OCI-LY3 (cell line): ENCODE measurements around the gene UCKL1.

ENCODE experiments used
- H2AFZ ChIP-seq: fragments of 200-600, 300-600 bp; shearing (Covaris generic); 2 replicates; pipeline ENCODE4 v1.6.0; 2014; ENCODE audit warnings: antibody characterized with exemption, low read depth, low read length
- H3K27ac ChIP-seq: fragments of 200-600, 300-600 bp; sonication (generic); 2 replicates; pipeline ENCODE4 v1.5.1; 2014; ENCODE audit warnings: mild to moderate bottlenecking, low read length, moderate library complexity, mixed read lengths
- H3K27me3 ChIP-seq: fragments of 200-600, 300-600 bp; sonication (generic); 2 replicates; pipeline ENCODE4 v1.6.1; 2014; ENCODE audit warnings: low read depth, low read length, mixed read lengths
- H3K36me3 ChIP-seq: fragments of 200-600, 300-600 bp; sonication (generic); replicated peaks from 2 replicates; pipeline ENCODE3; 2014; ENCODE audit warnings: low read depth, low read length, mixed read lengths
- H3K4me1 ChIP-seq: fragments of 300-600, 200-600 bp; sonication (generic); 2 replicates; pipeline ENCODE4 v1.6.1; 2014; ENCODE audit warnings: low read length, mixed read lengths
- H3K4me2 ChIP-seq: fragments of 200-600, 300-600 bp; sonication (generic); 2 replicates; pipeline ENCODE4 v1.6.1; 2014; ENCODE audit warnings: low read length, mixed read lengths
- H3K4me3 ChIP-seq: fragments of 300-600, 200-600 bp; sonication (generic); 2 replicates; pipeline ENCODE4 v1.5.1; 2014; ENCODE audit warnings: antibody characterized with exemption, mild to moderate bottlenecking, low read length, moderate library complexity
- H3K79me2 ChIP-seq: fragments of 300-600, 200-600 bp; shearing (Covaris generic); 2 replicates; pipeline ENCODE4 v1.6.1; 2014; ENCODE audit warnings: mild to moderate bottlenecking, low read length, mixed read lengths
- H3K9ac ChIP-seq: fragments of 300-600, 200-600 bp; shearing (Covaris generic); 2 replicates; pipeline ENCODE4 v1.6.0; 2014; ENCODE audit warnings: mild to moderate bottlenecking, low read length, moderate library complexity
- H3K9me3 ChIP-seq: fragments of 200-600, 300-600 bp; shearing (Covaris generic); 2 replicates; pipeline ENCODE4 v1.6.1; 2014; ENCODE audit warnings: low read length, mixed read lengths; ENCODE audit not compliant: insufficient read depth
- H4K20me1 ChIP-seq: fragments of 200-600, 300-600 bp; sonication (generic); 2 replicates; pipeline ENCODE4 v1.6.1; 2016; ENCODE audit warnings: low read length, mixed read lengths; ENCODE audit not compliant: insufficient read depth
- CTCF ChIP-seq: fragments of 200-600, 300-600 bp; sonication (generic); IDR thresholded peaks from 2 replicates; pipeline ENCODE4 v1.5.1; 2014; ENCODE audit warnings: antibody characterized with exemption, low read length, low read depth
- EZH2phosphoT487 ChIP-seq: fragments of 200-600 bp; shearing (Covaris generic); IDR thresholded peaks from 2 replicates; pipeline ENCODE4 v1.6.1; 2018; ENCODE audit warnings: antibody characterized with exemption, mixed run types, low read depth

The UCKL1 gene

GRCh38 chr20:63915471-63915870 lies 40.7 kb downstream of the UCKL1 start:
- H3K4me1 ChIP-seq, result no peaks in the 10 kb centered on the region
- H3K9ac ChIP-seq, result no peak overlapping the region
- peaks cover 8% of the 10 kb centered on the region for H3K36me3 ChIP-seq
- H3K79me2 ChIP-seq, result peaks cover 85% of the 10 kb centered on the region
- H3K4me3 ChIP-seq, result no peak overlapping the region
- no peak overlapping the region for H3K4me2 ChIP-seq
- H3K9me3 ChIP-seq, result no peaks in the 10 kb centered on the region
- TF ChIP-seq CTCF, result no peak
- no peak for TF ChIP-seq EZH2phosphoT487
- no peaks in the 10 kb centered on the region for H3K27me3 ChIP-seq
- no peak overlapping the region for H2AFZ ChIP-seq
- H3K27ac ChIP-seq, result no peak overlapping the region
- peaks cover 39% of the 10 kb centered on the region for H4K20me1 ChIP-seq

DNA sequence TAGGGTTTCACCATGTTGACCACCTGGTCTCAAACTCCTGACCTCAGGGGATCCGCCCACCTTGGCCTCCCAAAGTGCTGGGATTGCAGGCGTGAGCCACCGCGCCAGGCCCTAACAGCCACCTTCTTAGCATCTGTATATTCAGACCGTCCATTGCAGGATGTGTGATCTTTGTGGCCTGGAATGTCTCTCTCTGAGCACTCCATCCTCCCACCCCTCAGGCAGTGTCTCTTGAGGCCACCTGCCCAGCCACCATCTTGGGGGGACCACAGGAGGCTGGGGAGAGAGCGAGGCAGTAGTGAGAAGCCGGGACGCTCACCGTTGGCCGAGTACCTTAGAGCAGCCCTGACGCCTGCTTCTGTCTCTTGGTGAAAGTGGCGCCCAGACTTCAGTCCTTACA lies 42.4 kb downstream of the UCKL1 start:
- peaks cover 5% of the 10 kb centered on the region for H3K36me3 ChIP-seq
- H3K9me3 ChIP-seq, result no peaks in the 10 kb centered on the region
- H3K27ac ChIP-seq, result no peak overlapping the region
- peaks cover 52% of the 10 kb centered on the region for H4K20me1 ChIP-seq
- H3K4me3 ChIP-seq, result no peak overlapping the region
- H3K9ac ChIP-seq, result no peak overlapping the region
- no peak overlapping the region for H3K4me2 ChIP-seq
- no peak overlapping the region for H2AFZ ChIP-seq
- no peak for TF ChIP-seq EZH2phosphoT487
- no peak for TF ChIP-seq CTCF
- no peaks in the 10 kb centered on the region for H3K27me3 ChIP-seq
- H3K4me1 ChIP-seq, result no peaks in the 10 kb centered on the region
- peaks cover 93% of the 10 kb centered on the region for H3K79me2 ChIP-seq

DNA sequence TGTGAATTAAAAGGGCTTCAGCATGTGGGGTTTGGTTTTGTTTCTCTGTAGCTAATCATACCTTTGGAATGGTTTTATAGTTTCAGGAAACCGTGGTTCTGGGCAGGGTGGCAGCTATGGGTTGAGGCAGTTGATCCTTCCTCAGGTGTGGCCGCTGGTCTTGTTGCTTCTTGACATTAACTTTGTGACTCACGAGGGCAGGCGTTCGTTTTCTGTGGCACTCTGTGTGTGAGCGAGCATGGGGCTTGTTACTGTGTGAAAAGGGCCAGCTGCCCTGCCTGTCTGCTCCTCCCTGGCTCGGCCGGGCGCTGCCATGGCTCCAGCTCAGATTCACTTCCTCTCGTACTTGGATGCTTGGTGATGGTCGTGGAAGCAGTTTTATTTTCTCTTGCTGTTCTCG lies 45.0 kb downstream of the UCKL1 start:
- H4K20me1 ChIP-seq, result peaks cover 66% of the 10 kb centered on the region
- no peaks in the 10 kb centered on the region for H3K9me3 ChIP-seq
- peaks cover 99% of the 10 kb centered on the region for H3K79me2 ChIP-seq
- H3K9ac ChIP-seq, result no peak overlapping the region
- no peak overlapping the region for H2AFZ ChIP-seq
- H3K36me3 ChIP-seq, result no peaks in the 10 kb centered on the region
- H3K27me3 ChIP-seq, result no peaks in the 10 kb centered on the region
- H3K27ac ChIP-seq, result no peak overlapping the region
- no peaks in the 10 kb centered on the region for H3K4me1 ChIP-seq
- no peak overlapping the region for H3K4me2 ChIP-seq
- no peak overlapping the region for H3K4me3 ChIP-seq
- TF ChIP-seq CTCF, result no peak

DNA sequence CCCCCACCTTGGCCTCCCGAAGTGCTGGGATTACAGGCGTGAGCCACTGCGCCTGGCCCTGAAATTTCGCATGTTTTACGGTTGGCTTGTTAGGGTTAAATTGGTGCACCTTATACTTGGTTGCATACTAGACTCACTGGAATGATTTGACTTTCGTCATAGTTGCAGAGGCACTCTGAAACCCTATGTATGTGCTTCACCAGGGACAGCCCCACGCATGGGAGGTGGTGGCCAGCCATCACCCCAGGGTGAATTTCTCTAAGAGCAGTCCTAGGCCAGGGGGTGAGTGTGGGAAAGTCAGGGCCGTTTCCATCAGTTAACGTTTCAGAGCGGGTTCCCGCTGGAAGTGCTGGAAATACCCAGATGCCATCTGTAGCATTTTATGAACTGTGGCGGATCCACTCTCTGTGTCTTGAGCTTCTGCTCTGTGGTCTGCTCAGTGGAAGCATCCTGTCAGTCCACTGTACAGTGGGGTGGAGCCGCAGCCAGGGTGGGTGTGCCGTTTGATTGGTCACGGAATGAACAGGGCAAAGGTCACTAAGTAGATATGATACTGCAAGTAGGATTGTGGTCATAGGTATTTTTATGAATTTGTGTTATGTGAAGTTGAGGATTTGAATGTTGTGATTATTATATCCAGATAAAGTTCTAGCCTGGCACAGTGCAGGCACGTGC lies 48.1 kb downstream of the UCKL1 start:
- Histone ChIP-seq H3K4me3 (no peak overlapping the region), H4K20me1 (peaks cover 70% of the 10 kb centered on the region), H3K9me3 (no peaks in the 10 kb centered on the region), H3K9ac (no peak overlapping the region), H2AFZ (no peak overlapping the region), H3K36me3 (no peaks in the 10 kb centered on the region), H3K4me1 (no peaks in the 10 kb centered on the region), H3K27me3 (no peaks in the 10 kb centered on the region), H3K27ac (no peak overlapping the region), H3K4me2 (no peak overlapping the region), H3K79me2 (peaks cover 98% of the 10 kb centered on the region)
- TF ChIP-seq CTCF (no peak), EZH2phosphoT487 (no peak)
